Measurements from ENCODE around the gene DERA.

DNA sequence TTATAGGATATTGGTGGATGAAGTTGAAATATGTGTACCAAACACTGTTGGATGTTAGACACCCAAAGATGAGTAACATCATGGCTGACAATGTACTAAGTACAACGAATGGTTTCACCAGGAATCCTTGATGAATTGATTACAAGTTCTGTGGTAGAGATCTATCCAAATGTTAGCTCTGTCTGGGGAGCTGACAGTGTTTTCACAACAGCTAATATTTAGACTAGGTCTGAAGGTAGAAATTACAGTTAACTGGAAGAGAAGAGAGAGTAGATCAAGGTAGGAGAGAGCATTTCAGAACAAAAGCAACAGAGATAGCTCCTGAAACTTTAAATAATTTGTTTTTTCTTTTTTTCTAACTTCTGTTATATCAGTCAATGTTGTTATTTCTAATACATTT, 44.9 kb downstream of the DERA start:
- no peak for TF ChIP-seq POLR2A (IDR thresholded peaks at IDR 0.05)
- TF ChIP-seq, protein P1, sequence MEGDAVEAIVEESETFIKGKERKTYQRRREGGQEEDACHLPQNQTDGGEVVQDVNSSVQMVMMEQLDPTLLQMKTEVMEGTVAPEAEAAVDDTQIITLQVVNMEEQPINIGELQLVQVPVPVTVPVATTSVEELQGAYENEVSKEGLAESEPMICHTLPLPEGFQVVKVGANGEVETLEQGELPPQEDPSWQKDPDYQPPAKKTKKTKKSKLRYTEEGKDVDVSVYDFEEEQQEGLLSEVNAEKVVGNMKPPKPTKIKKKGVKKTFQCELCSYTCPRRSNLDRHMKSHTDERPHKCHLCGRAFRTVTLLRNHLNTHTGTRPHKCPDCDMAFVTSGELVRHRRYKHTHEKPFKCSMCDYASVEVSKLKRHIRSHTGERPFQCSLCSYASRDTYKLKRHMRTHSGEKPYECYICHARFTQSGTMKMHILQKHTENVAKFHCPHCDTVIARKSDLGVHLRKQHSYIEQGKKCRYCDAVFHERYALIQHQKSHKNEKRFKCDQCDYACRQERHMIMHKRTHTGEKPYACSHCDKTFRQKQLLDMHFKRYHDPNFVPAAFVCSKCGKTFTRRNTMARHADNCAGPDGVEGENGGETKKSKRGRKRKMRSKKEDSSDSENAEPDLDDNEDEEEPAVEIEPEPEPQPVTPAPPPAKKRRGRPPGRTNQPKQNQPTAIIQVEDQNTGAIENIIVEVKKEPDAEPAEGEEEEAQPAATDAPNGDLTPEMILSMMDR (IDR thresholded peaks at IDR 0.05) = no peak

Measured in breast epithelium (tissue), 3 donors.